GM21576 (cell line): ENCODE measurements around the gene UTP14C.
"Not testable (repeated sequence)": the region's sequence is repeated elsewhere in the genome, so short reads cannot be mapped to it uniquely, and the experiment has no call there.

ENCODE experiments used
- ATAC-seq: cut with Tn5 transposase; IDR thresholded peaks from one replicate; pipeline ENCODE4 v1.9.1; 2021; ENCODE audit warnings: mild to moderate bottlenecking, moderate library complexity; ENCODE audit not compliant: unreplicated experiment

The UTP14C gene

DNA sequence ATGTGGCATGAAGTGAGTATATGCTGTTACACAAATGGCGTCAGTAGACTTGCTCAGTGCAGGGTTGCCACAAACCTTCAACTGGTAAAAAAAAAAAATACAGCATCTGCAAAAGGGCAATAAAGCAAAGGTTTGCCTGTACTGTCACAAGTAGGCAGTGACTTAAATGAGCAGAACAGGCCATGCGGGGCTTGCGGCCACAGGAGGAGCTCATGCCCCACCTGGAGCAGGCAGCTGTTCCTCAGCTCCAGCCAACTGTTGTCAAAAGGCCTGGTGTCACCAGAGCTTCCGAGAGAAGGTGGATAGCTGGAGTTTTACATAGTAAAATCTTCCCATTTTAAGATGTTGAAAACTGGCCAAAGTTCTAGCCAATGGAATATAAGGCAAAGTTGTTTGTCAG is 20.9 kb upstream of the UTP14C start:
- no peak for ATAC-seq

DNA sequence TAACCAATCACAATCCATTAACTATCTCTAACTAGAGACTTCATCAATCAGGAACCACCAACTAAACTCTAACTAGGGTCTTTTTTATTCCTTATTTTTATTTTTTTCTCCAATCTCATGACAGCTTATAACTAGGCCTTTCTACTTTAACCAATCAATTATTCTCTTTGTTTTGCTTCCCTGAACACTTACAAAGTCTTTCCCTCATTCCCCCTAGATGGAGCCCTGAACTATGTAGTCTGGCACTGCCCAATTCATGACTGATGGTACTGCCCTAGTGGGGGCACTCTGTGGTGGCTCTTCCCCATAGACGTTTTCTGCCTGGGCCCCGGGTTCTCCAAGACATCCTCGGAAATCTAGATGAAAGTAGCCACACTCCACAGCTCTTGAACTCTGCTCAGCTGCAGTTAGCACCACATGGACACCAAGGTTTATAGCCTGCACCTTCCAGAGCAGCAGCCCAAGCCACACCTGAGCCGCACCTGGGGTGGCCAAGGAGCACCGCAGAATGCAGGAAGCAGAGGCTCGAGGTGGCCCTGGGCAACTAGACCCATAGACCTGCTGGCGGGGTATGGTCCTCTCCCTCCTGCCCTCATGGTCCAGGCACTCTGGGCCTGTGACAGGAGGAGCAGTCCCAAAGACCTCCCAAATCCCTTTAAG is 19.9 kb upstream of the UTP14C start:
- no peak for ATAC-seq

DNA sequence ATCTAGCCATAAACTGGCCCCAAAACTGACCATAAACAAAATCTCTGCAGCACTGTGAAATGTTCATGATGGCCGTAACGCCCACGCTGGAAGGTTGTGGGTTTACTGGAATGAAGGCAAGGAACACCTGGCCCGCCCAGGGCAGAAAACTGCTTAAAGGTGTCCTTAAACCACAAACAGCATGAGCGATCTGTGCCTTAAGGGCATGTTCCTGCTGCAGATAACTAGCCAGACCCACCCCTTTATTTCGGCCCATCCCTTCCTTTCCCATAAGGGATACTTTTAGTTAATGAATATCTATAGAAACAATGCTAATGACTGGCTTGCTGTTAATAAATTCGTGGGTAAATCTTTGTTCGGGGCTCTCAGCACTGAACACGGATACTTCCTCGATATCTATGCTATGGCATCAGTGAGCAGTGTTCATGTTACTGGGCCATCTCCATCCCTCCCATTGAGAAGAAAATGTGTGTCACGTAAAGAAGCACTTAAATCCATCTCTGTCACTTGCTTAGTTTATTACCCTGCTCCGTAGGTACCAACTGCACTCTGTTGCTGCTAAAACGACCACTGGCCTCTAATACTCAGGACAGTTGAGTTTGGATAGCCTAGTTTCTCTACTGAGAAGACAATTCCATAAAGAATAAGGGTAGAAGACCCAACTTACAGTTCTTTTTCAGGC is 18.5 kb upstream of the UTP14C start:
- ATAC-seq, result no peak

DNA sequence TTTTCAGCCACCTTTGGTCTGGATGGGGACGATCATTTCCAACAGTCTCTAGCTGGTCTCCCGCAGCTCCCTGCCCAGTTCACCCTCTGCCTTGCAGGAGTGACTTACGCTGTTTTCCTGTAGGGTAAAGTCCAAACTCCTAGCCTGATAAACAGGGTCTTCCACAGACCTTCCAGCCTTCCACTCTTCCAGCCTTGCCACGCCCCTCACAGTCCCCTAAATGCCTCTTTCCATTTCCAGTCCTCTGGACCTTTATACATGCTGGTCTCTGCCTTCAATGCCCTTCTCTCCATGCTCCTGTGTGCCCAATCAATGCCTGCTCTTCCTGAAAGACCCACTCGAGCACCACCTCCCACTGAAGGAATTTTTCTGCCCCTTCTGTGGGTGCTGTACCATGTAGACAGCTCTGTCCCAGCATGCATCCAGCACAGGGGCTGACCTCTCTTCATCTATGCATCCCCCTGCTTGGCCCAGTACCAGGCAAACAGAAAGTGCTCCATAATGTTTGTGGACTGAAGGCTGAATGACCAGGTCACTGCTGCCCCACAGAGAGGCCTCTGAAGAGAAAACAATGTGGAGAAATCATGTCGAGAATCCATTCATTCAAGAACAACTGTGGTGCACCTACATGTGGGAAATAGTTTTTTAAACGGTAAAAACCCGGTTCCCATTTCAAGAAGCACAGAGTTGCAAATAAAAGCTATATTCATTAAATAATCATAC is 17.8 kb upstream of the UTP14C start:
- ATAC-seq, result no peak

DNA sequence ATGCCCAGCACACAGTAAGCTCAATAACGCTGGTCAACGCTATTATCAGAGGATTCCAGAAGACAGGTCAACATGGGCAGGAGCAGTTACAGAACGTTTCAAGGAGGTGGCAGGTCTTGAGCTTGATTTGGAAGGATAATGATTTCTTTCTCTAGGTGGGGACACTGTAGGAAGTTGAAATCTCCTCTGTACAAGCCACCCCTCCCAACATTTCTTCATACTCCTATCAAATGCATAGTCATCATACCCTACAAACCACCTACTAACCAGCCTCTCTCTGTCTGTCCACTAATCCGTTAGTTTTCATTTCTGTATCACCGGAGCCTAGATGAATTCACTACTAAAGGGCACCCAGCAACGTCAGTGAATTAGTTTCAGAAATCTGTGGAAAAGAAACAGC is 14.5 kb upstream of the UTP14C start:
- ATAC-seq, result no peak

DNA sequence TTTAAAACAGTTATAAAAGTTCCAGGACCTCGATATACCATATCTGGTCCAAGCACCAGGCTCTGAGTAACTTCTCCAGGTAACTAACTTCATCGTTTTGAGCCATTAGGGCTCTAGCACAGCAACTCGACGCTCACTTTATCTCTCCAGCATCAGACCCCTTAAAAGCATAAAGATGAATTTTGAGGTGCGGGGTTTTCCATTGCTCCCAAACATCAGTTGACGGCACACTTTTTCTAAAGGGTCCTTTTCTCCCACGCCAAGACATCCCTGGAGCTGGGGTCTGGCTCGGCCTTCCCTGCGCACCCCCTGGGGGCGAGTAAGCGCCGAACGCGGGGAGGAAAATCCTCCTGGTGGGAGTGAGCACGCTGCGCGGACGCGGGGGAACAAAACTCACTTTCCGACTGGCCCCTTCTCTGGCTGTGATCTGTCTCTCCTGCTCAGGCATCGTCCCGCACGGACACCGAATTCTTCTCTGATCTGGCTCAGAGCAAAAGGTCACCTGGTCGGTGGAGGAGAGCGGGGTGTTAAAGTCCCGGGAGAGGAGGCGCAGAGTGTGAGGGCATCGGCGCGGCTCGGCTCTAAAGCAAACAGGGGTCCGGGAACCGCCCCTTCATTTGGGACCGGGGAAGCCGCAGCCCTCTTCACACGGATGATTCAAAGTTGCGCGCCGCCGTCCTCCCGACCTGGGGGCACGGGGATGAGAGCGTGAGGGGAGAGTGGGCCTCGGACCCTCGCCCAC is 13.4 kb upstream of the UTP14C start, which contains the start of gene ATP7B:
TSS of gene ATP7B (minus strand) at position 561 of the 742 bp plus-strand sequence. CDS start at position 448, 113 bp downstream.
- ATAC-seq, result peak; percentile 5

DNA sequence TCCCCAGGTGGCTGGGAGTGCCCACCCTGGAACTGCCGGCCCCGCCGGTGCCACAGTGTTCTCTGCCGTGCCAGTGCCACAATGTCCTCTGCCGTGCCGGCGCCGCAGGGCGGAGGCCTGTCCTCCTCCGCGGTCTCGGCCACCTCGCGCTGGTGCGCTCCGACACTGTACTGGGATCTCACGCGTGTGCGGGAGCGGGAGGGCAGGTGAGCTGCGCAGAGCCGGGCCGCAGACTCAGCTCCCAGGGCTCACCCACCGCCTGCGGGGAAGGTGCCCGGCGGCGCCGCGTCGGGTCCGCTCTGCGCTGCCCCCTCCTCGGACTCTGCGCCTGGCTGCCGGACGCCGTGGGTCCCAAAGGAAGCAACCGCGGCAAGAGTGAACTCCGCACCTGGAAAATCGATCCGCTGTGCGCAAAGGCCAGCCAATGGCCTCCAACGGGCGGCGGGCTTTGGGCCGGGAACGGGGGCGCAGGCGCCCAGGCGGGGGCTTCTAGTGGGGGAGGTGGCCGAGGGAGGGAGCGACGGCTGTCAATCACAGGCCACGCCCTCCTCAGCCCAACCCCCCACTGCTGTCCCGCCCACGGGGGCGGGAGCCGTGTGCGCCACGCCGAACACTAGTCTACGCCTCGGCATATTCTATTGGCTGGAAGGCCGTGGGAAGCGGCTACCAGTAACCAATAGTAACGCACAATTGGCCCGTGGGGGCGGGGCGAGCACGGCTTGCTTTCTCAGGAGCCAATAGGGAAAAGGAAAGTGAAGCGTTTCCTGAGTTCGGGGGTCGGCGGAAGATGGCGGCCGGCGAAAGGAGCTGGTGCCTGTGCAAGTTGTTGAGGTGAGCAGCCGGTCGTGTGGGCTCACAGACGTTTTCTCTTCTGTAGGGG is 12.6 kb upstream of the UTP14C start, which contains the start of gene ALG11:
TSS of gene ALG11 (plus strand) at position 767 of the 880 bp plus-strand sequence. CDS start at position 788, 21 bp downstream.
- ATAC-seq, result peak; percentile 99

DNA sequence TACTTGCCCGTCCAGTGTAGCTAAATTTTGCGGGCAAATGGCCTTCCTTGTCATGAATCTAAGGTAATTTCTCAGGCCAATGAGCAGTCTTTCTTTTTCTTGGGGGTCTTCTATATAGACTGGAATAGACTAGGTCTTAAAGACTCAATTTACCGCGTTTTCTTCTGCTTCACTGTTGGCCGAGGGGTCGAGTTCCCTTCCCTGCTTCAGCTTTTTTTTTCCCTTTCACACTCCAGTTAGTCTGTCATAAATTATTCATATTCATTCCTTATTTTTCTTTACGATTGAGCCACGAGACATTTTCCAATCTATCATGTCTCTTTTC is 12.0 kb upstream of the UTP14C start:
- ATAC-seq, result no peak

DNA sequence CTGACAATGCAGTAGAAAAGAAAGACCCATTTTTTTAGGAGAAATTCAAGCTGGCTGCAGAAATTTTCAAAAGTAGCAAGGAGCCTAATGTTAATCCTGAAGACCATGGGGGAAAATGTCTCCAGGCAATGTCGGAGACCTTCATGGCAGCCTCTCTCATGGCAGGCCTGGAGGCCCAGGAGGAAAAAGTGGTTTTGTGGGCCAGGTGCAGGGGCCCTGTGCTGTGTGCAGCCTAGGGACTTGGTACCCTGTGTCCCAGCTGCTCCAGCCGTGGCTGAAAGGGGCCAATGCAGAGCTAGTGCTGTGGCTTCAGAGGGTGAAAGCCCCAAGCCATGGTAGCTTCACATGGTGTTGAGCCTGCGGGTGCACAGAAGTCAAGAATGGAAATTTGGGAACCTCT is 8.2 kb upstream of the UTP14C start:
- ATAC-seq, result no peak

DNA sequence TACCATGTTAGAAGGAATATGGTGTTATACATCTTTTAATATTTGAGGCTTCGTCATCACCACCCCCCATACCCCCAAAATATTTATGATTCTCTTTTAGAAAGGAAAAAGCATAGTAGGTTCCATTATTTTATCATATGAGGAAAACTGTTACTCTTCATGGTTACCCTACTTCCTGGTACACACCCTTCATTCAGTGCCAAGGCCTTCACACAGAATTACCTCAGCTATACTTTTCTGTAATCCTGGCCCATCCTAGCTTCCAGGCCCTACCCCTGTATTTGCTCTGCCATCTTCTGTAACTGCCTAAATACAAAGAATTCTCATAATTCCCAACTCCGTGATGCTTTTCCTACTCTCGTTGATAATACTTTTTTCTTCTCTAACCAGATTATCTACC is 4.3 kb upstream of the UTP14C start:
- no peak for ATAC-seq

DNA sequence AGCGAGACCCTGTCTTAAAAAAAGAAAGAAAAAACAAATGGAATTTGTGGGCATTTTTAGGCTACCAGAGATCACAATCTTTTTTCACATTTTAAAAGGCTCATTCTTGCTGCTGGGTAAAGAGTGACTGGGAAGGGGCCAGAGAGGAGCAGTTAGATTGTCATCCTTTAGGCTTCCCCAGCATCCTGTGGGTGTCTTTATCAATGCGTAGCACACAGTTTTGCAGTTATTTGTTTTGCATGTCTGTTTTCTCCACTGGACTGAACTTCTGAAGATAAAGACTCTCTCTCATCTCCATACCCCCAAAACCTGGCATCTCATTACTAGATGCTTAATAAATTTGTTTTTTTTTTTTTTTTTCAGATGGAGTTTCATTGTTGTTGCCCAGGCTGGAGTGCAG is 2.1 kb upstream of the UTP14C start:
- ATAC-seq, result no peak

DNA sequence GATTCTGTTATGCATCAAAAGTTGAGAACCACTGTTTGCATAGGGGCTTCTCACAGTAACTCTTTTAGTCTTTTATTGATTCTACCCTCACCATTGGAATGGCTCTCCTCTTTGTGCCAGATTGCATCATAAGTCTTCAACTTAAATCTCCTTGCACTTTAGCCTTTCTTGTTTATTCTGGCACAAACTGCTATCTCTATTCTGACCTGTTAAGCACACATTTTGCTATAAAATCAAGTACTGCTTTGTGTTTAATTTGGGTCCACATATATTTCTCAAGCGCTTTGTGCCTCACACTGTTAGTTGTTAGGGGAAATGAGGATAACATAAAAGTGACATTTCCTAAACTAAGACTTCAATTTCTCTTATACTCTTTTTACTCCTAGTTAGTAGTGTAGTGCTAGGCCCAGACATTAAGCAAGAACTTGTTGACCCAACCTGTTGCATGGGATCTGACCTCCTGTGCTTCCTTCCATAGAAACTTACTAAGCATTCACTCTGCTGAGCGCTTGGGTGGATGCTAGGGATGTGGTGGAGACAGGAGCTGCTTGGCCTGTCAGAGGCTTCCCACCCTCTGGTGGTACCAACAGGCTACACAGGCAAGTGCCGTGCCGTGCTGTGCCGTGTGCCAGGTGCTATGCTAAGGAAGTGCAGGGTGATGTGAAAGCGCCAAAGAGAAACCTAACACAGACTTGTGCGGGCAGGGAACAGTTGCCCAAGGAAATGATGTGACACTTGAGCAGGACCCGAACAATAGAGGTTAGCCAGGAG is 1.2 kb downstream of the UTP14C start:
- ATAC-seq, result no peak

DNA sequence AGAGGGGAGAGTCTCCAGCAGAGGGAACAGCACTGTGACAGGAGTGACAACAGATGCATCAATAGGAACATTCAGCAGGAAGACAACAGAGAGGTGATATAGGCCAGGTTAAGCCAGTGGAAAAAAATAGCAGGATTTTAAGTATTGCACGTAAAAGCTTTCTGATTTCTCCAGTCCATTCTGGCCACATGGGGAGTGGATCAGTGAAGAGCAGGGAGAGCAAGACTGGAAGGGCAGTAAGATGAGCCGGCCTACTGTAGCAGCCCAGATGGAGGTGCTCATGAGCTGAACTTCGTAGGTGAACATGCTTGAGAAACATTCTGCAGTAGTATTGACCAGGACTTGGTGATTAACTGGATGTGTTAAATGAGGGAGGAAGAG is 1.7 kb downstream of the UTP14C start:
- no peak for ATAC-seq

DNA sequence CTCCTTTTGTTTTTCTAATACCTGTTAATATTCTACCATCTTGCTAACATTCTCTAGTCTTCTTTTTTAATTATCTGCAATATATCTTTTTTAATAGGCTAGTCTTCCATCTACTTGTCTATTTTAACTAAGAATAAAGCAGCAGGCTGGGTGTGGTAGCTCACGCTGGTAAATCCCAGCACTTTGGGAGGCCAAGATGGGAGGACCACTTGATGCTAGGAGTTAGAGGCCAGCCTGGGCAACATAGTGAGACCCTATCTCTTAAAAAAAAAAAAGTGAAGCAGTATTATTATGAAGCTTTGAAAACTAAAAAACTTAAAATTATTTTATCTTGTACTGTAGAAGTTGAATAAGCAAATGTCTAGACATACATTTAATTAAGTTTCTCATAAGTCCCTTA is 3.3 kb downstream of the UTP14C start:
- no peak for ATAC-seq

DNA sequence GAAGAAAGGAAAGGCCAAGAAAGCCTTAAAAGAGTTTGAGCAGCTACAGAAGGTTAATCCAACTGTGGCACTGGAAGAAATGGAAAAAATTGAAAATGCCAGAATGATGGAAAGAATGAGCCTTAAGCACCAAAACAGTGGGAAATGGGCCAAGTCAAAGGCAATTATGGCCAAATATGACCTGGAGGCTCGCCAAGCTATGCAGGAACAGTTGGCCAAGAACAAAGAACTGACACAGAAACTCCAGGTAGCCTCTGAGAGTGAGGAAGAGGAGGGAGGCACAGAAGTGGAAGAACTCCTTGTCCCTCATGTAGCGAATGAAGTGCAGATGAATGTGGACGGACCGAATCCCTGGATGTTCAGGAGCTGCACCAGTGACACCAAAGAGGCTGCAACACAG is 5.1 kb downstream of the UTP14C start:
- no peak for ATAC-seq

DNA sequence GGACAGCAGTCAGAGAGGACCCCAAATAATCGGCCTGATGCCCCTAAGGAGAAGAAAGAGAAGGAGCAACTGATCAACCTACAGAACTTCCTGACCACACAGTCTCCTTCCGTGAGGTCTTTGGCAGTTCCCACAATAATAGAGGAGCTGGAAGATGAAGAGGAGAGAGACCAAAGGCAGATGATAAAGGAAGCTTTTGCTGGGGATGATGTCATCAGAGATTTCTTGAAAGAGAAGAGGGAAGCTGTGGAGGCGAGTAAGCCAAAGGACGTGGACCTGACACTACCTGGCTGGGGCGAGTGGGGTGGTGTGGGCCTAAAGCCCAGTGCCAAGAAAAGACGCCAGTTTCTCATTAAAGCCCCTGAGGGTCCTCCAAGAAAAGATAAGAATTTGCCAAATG is 5.9 kb downstream of the UTP14C start:
- ATAC-seq, result not testable (repeated sequence)

DNA sequence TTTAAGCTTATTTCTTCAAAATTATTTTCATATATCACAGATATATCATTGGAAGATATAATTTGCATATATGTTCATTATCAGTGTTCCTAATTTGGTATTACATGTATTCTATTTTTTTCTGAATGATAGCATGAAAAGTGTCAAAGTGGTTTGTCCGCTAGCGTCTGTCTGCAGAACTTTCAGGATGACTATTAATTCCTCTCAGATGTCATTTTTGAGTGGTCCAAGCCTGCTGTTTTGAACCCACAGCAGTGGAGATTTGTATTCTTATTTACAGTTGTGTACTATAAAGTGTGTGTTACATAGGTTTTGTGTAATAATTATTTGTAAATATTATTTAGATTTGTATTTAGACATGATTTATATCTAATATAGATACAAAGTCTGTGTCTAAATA is 8.5 kb downstream of the UTP14C start:
- ATAC-seq, result no peak

DNA sequence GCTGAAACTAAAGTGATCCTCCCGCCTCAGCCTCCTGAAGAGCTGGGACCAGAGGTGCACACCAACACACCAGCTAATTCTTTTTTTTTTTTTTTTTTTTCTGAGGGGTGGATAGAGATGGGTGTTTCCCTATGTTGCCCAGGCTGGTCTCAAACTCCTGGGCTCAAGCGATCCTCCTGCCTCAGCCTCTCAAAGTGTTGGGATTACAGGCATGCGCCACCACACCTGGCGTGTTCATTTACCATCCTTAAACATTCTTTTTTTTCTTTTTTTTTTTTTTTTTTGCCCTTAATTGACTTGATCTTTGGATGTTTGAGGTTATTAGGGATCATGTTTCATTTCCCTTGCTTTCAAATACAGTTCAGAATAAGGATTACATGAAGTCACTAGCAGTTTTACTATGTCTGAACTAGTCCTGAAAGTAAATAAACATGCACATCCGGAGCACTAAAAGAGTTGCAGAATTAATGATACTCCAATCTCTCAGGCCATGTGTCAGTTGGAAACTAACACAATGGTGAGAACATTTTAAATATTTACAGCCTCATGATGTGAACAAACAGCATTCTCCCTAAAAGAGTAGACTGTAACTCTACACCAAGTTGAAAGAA is 10.2 kb downstream of the UTP14C start:
- no peak for ATAC-seq

DNA sequence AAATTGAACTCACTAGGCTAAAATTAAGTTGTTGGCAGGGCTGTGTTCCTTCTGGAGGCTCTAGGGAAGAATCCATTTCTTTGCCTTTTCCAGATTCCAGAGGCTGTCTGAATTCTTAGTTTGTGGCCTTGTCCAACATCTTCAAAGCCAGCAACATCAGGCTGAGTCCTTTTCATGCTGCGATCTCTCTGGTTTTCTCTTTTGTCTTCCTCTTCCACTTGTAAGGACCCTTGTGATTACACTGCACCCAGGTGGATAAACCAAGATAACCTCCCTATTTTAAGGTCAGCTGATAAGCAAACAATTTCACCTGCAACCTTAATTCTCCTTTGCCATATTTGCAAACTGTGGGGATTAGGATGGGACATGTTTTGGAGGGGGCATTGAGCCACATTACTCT is 11.5 kb downstream of the UTP14C start:
- no peak for ATAC-seq
